ENCODE results near the gene TMEM185A. TPM values are rescaled to one million over a fixed set of nuclear protein-coding genes. Genes with fewer than 3 reads are reported as not detected.
A peak's percentile ranks its signal among the peaks of the same experiment; 100 is the strongest.
"Not testable (repeated sequence)": the region's sequence is repeated elsewhere in the genome, so short reads cannot be mapped to it uniquely, and the experiment has no call there.

TMEM185A gene
- total RNA-seq, 1 donor from 2014 or later = 16.4 TPM

GRCh38 chrX:149598603-149599002 is 33.0 kb downstream of the TMEM185A start:
- intact Hi-C loops (cut with micrococcal nuclease); DNase-seq; H3K36me3 Mint-ChIP-seq (ENCODE audit: low read depth); H3K4me3 Mint-ChIP-seq; H3K27me3 Mint-ChIP-seq; H3K27ac Mint-ChIP-seq; H3K4me1 Mint-ChIP-seq; H3K9me3 Mint-ChIP-seq: not testable (repeated sequence)

DNA sequence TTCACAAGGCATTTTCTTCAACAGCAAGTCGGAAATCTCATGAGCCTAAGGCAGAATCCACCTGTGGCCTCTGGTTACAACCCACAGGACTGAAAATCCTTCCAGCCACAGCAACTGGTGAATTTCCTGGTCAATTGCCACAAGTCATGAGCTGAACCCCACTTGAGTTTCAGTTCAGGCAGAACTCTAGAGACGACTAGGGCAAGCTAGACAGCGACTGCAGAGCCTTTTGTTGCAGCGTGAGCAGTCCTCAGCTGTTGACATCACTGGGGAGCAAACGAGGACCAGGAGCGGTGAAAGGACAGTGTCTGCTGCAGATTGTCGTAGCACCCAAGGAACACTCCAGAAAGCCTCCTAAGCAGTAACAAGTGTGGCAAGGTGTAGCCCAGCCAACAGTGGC is 35.6 kb downstream of the TMEM185A start:
- DNase-seq; H3K9me3 Mint-ChIP-seq; H3K4me3 Mint-ChIP-seq; H3K27ac Mint-ChIP-seq; intact Hi-C loops (cut with micrococcal nuclease); H3K27me3 Mint-ChIP-seq; H3K4me1 Mint-ChIP-seq; H3K36me3 Mint-ChIP-seq (ENCODE audit: low read depth): not testable (repeated sequence)

DNA sequence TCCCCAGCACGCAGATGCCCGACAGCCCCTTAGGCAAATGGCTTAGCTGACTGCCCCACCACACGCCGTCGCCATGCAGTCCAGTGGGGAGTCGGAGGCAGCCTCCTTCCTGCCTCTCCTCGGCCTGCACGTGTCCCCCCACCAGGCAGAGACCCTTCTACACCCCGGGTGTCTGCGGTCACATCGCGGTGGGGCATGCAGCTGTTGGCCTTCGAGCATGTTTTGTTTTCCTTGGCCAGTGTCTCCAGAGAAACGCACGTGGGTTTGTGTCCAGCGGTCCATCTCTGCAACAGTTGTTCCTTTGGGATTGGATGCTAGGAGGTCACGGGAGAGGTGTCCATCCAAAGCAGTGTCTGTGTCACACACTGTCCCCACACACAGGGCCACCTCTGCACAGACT is 36.4 kb downstream of the TMEM185A start, which contains the start of gene HSFX2:
Gene HSFX2, minus strand, starts transcription at position 101 of the 400 bp plus-strand sequence. CDS start 614 bp downstream, outside the sequence.
- H3K36me3 Mint-ChIP-seq (ENCODE audit: low read depth); H3K27me3 Mint-ChIP-seq; H3K9me3 Mint-ChIP-seq; H3K4me1 Mint-ChIP-seq; H3K27ac Mint-ChIP-seq; intact Hi-C loops (cut with micrococcal nuclease); DNase-seq; H3K4me3 Mint-ChIP-seq: not testable (repeated sequence)

GRCh38 chrX:149590993-149591392 is 40.6 kb downstream of the TMEM185A start:
- H3K4me1 Mint-ChIP-seq; H3K27me3 Mint-ChIP-seq; H3K27ac Mint-ChIP-seq; H3K4me3 Mint-ChIP-seq; H3K36me3 Mint-ChIP-seq (ENCODE audit: low read depth); DNase-seq; H3K9me3 Mint-ChIP-seq; intact Hi-C loops (cut with micrococcal nuclease): not testable (repeated sequence)

DNA sequence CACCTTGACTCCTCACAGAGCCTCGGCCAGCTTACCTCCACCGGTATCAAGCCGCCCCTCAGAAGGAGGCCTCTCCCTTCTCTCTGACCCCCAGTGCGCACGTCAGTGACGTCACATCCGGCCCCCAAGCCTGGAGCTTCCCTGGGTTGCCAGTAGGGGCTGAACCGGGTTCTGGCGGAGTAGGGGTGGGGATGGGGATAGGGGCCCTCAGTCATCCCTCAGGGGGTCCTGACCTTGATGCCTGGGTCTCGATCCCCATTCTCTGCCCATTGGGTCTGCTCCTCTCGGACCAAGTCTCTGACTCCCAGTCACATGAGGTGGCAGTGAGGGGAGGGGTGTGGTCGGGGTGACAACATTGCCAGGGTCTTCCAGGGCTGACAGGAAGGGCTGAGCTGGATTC is 44.2 kb downstream of the TMEM185A start, which contains the start of gene MAGEA9B:
Gene MAGEA9B, minus strand, starts transcription at position 101 of the 400 bp plus-strand sequence. CDS start 4,280 bp downstream, outside the sequence.
- H3K4me1 Mint-ChIP-seq; DNase-seq; H3K36me3 Mint-ChIP-seq (ENCODE audit: low read depth); intact Hi-C loops (cut with micrococcal nuclease); H3K27ac Mint-ChIP-seq; H3K4me3 Mint-ChIP-seq; H3K27me3 Mint-ChIP-seq; H3K9me3 Mint-ChIP-seq: not testable (repeated sequence)

DNA sequence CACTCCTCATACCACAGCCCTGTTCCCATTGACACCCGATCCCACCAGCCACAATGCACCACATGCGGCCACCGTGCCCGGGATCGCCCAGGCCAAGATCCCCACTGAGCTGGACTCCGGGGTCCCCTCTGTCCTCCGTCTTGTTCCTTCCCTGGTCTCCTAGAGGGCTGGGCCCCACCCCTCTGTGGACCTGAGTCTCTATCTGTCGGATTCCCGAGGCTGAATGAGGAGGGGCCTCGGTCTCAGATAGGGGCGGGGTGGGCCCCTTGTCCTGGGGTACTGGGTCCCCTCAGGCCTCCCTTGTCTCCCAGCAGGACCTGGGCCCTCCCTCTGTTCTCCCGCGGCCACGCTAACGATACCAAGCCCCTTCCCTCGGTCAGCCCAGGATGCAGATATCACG is 46.0 kb downstream of the TMEM185A start:
- H3K4me3 Mint-ChIP-seq; H3K9me3 Mint-ChIP-seq; intact Hi-C loops (cut with micrococcal nuclease); H3K27ac Mint-ChIP-seq; H3K36me3 Mint-ChIP-seq (ENCODE audit: low read depth); H3K4me1 Mint-ChIP-seq; DNase-seq; H3K27me3 Mint-ChIP-seq: not testable (repeated sequence)

- H3K36me3 Mint-ChIP-seq (ENCODE audit: low read depth); H3K27ac Mint-ChIP-seq; H3K4me3 Mint-ChIP-seq; H3K27me3 Mint-ChIP-seq; H3K9me3 Mint-ChIP-seq; intact Hi-C loops (cut with micrococcal nuclease); DNase-seq: not testable (repeated sequence)
- H3K4me1 Mint-ChIP-seq = peaks cover 18% of the 10 kb centered on the region
Observed at GRCh38 chrX:149573456-149573855, 58.1 kb downstream of the TMEM185A start.

- DNase-seq = peak; percentile 49
- Mint-ChIP-seq H3K4me3 (peak overlapping the region; percentile 62), H3K27ac (peak overlapping the region; percentile 88), H3K4me1 (peaks cover 18% of the 10 kb centered on the region), H3K9me3 (no peaks in the 10 kb centered on the region), H3K27me3 (no peaks in the 10 kb centered on the region), H3K36me3 (ENCODE audit: low read depth) (no peaks in the 10 kb centered on the region)
- intact Hi-C loops (cut with micrococcal nuclease) = no loop called here
Observed at GRCh38 chrX:149572743-149573142, 58.8 kb downstream of the TMEM185A start.

- H3K27me3 Mint-ChIP-seq = no peaks in the 10 kb centered on the region
- DNase-seq = peak; percentile 13
- no peaks in the 10 kb centered on the region for H3K36me3 Mint-ChIP-seq (ENCODE audit: low read depth)
- intact Hi-C loops (cut with micrococcal nuclease) = no loop called here
- H3K4me1 Mint-ChIP-seq = peaks cover 18% of the 10 kb centered on the region
- no peak overlapping the region for H3K27ac Mint-ChIP-seq
- H3K4me3 Mint-ChIP-seq = no peak overlapping the region
- H3K9me3 Mint-ChIP-seq = no peaks in the 10 kb centered on the region
Observed at GRCh38 chrX:149571770-149572169, 59.8 kb downstream of the TMEM185A start.

GRCh38 chrX:149570668-149571067 is 60.9 kb downstream of the TMEM185A start:
- Mint-ChIP-seq H3K9me3 (no peaks in the 10 kb centered on the region), H3K4me1 (peaks cover 18% of the 10 kb centered on the region), H3K27me3 (no peaks in the 10 kb centered on the region), H3K4me3 (no peak overlapping the region), H3K36me3 (ENCODE audit: low read depth) (no peaks in the 10 kb centered on the region), H3K27ac (no peak overlapping the region)
- peak; percentile 50 for DNase-seq
- intact Hi-C loops (cut with micrococcal nuclease) = no loop called here

DNA sequence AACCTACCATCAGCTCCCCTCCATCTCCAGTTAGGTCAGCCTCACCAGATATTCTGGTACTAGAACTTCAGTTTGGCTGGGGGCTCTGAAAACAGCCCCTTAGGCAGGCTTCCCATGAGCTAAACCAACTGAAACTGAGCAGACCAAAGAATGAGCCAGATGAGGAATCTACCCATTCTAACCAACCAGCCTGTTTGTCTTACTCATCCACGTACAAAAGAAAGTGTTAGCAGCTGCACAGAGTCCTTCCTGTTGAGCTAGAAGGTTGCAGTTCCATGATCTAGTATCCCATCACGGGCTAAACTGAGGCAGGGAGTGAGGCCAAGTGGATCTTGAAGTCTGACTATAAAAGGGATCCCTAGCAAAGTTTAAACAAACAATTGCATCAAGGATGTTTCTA is 61.8 kb downstream of the TMEM185A start:
- H3K4me3 Mint-ChIP-seq = no peak overlapping the region
- H3K27ac Mint-ChIP-seq = no peak overlapping the region
- no peaks in the 10 kb centered on the region for H3K36me3 Mint-ChIP-seq (ENCODE audit: low read depth)
- peaks cover 18% of the 10 kb centered on the region for H3K4me1 Mint-ChIP-seq
- peak; percentile 54 for DNase-seq
- no peaks in the 10 kb centered on the region for H3K27me3 Mint-ChIP-seq
- intact Hi-C loops (cut with micrococcal nuclease) = no loop called here
- H3K9me3 Mint-ChIP-seq = no peaks in the 10 kb centered on the region

GRCh38 chrX:149568701-149569296 is 62.8 kb downstream of the TMEM185A start:
- no peaks in the 10 kb centered on the region for H3K27me3 Mint-ChIP-seq
- no peak overlapping the region for H3K27ac Mint-ChIP-seq
- no peaks in the 10 kb centered on the region for H3K36me3 Mint-ChIP-seq (ENCODE audit: low read depth)
- no peak overlapping the region for H3K4me3 Mint-ChIP-seq
- DNase-seq = peak; percentile 7
- no peaks in the 10 kb centered on the region for H3K9me3 Mint-ChIP-seq
- peaks cover 18% of the 10 kb centered on the region for H3K4me1 Mint-ChIP-seq
- intact Hi-C loops (cut with micrococcal nuclease) = no loop called here

- Mint-ChIP-seq H3K27me3 (no peaks in the 10 kb centered on the region), H3K36me3 (ENCODE audit: low read depth) (no peaks in the 10 kb centered on the region), H3K9me3 (no peaks in the 10 kb centered on the region), H3K4me3 (no peak overlapping the region), H3K27ac (no peak overlapping the region), H3K4me1 (peaks cover 15% of the 10 kb centered on the region)
- intact Hi-C loops (cut with micrococcal nuclease) = no loop called here
- peak; percentile 33 for DNase-seq
Observed at GRCh38 chrX:149567621-149568417, 63.8 kb downstream of the TMEM185A start.

- Mint-ChIP-seq H3K27me3 (no peaks in the 10 kb centered on the region), H3K27ac (no peak overlapping the region), H3K36me3 (ENCODE audit: low read depth) (no peaks in the 10 kb centered on the region), H3K4me1 (no peaks in the 10 kb centered on the region), H3K4me3 (no peak overlapping the region), H3K9me3 (no peaks in the 10 kb centered on the region)
- intact Hi-C loops (cut with micrococcal nuclease) = no loop called here
- peak; percentile 23 for DNase-seq
Observed at GRCh38 chrX:149563359-149563758, 68.2 kb downstream of the TMEM185A start.

Measured in activated CD4-positive, alpha-beta T cell treated with anti-CD3 and anti-CD28 coated beads, Interleukin-2, amount 10 ng/mL, durations not matched to agents 24 days and 14 days (primary cell).